CD14-positive monocyte (primary cell): Measurements from ENCODE around the gene HS6ST3. TPM values are rescaled to one million over a fixed set of nuclear protein-coding genes. Genes with fewer than 3 reads are reported as not detected.

Experiments
- DNase-seq, 3 donors: peaks; one replicate each; pipeline ENCODE4 v3.0.0-alpha.2; 2011 to 2022
- H2AFZ ChIP-seq: 2 replicates; pipeline ENCODE4 v1.6.0; 2012; ENCODE audit warnings: mild to moderate bottlenecking, low read depth, low read length, inconsistent platforms; ENCODE audit not compliant: insufficient read depth, poor library complexity, severe bottlenecking
- H3K27ac ChIP-seq, 2 donors: 1 replicate in 1 of 2; 2 replicates in 1 of 2; pipeline ENCODE4 v1.5.1; 2012 to 2013; ENCODE audit warnings: low read length in 2 of 2, control low read depth in 1 of 2, inconsistent platforms in 1 of 2, low read depth in 1 of 2, mild to moderate bottlenecking in 1 of 2
- H3K27me3 ChIP-seq, 2 donors: one replicate each; pipeline versions ENCODE4 v1.6.0 to v1.6.1; 2011 to 2013; ENCODE audit warnings: low read length in 2 of 2; ENCODE audit not compliant: control insufficient read depth in 2 of 2, insufficient read depth in 2 of 2
- H3K36me3 ChIP-seq, 2 donors: replicated peaks in 1 of 2; 1 replicate in 1 of 2; 2 replicates in 1 of 2; pipeline versions ENCODE4 v1.5.1 to v1.6.1; 2012 to 2013; ENCODE audit warnings: low read length in 2 of 2, control low read depth in 1 of 2, inconsistent platforms in 1 of 2, mild to moderate bottlenecking in 1 of 2; ENCODE audit not compliant: insufficient read depth in 2 of 2, control insufficient read depth in 1 of 2
- H3K4me1 ChIP-seq, 2 donors: 1 replicate in 1 of 2; 2 replicates in 1 of 2; pipeline versions ENCODE4 v1.5.1 to v1.6.1; 2012 to 2013; ENCODE audit warnings: low read length in 2 of 2, control low read depth in 1 of 2, inconsistent platforms in 1 of 2, mild to moderate bottlenecking in 1 of 2, moderate library complexity in 1 of 2; ENCODE audit not compliant: insufficient read depth in 2 of 2, control insufficient read depth in 1 of 2
- H3K4me2 ChIP-seq: replicated peaks from 2 replicates; pipeline ENCODE3; 2012; ENCODE audit warnings: low read length, moderate library complexity, mild to moderate bottlenecking; ENCODE audit not compliant: poor library complexity, severe bottlenecking; ENCODE audit errors: extremely low read depth
- H3K4me3 ChIP-seq, 3 experiments: fragments of 200-600 bp in 1 of 3; sonication (generic) in 1 of 3; replicated peaks in 1 of 3; 1 replicate in 2 of 3; 2 replicates in 1 of 3; pipeline ENCODE4 v1.5.1; 2011 to 2013; ENCODE audit warnings: low read length in 3 of 3, mild to moderate bottlenecking in 3 of 3, control low read depth in 2 of 3, low read depth in 2 of 3, inconsistent platforms in 1 of 3, moderate library complexity in 1 of 3
- H3K79me2 ChIP-seq: 2 replicates; pipeline ENCODE4 v1.6.0; 2012; ENCODE audit warnings: mild to moderate bottlenecking, control low read depth, inconsistent platforms, low read length, moderate library complexity; ENCODE audit not compliant: insufficient read depth
- H3K9ac ChIP-seq: 2 replicates; pipeline ENCODE4 v1.6.0; 2017; ENCODE audit warnings: low read length, mild to moderate bottlenecking; ENCODE audit not compliant: insufficient read depth, poor library complexity, severe bottlenecking
- H3K9me3 ChIP-seq, 2 donors: replicated peaks in 1 of 2; 1 replicate in 1 of 2; 2 replicates in 1 of 2; pipeline versions ENCODE4 v1.5.1 to v1.6.1; 2012 to 2013; ENCODE audit warnings: low read length in 2 of 2, control low read depth in 1 of 2; ENCODE audit not compliant: control insufficient read depth in 1 of 2, insufficient read depth in 1 of 2
- H4K20me1 ChIP-seq: 2 replicates; pipeline ENCODE4 v1.6.0; 2012; ENCODE audit warnings: mild to moderate bottlenecking, low read length, control low read depth, moderate library complexity; ENCODE audit not compliant: insufficient read depth
- H3K27ac Mint-ChIP-seq, 7 donors: one replicate each; pipeline ENCODE4 v1.8.0; 2020; ENCODE audit warnings: mild to moderate bottlenecking in 7 of 7, mixed read lengths in 7 of 7, moderate library complexity in 6 of 7, inconsistent platforms in 2 of 7
- H3K27me3 Mint-ChIP-seq, 3 donors: one replicate each; pipeline ENCODE4 v1.8.0; 2021 to 2022; ENCODE audit warnings: low read depth in 3 of 3, mild to moderate bottlenecking in 3 of 3, mixed read lengths in 3 of 3, moderate library complexity in 3 of 3, inconsistent platforms in 1 of 3
- H3K36me3 Mint-ChIP-seq, 2 donors: one replicate each; pipeline ENCODE4 v1.8.0; 2020; ENCODE audit warnings: mixed read lengths in 2 of 2, inconsistent platforms in 1 of 2, mild to moderate bottlenecking in 1 of 2
- H3K4me1 Mint-ChIP-seq: one replicate; pipeline ENCODE4 v1.8.0; 2020; ENCODE audit warnings: mild to moderate bottlenecking, mixed read lengths
- H3K4me3 Mint-ChIP-seq, 2 donors: one replicate each; pipeline ENCODE4 v1.8.0; 2020; ENCODE audit warnings: mild to moderate bottlenecking in 2 of 2, mixed read lengths in 2 of 2, moderate library complexity in 1 of 2
- H3K9me3 Mint-ChIP-seq, 7 donors: one replicate each; pipeline ENCODE4 v1.8.0; 2020 to 2022; ENCODE audit warnings: mixed read lengths in 7 of 7, mild to moderate bottlenecking in 6 of 7, moderate library complexity in 6 of 7, inconsistent platforms in 2 of 7
- CTCF ChIP-seq: fragments of 200-600 bp; IDR thresholded peaks from one replicate; pipeline ENCODE4 v1.8.0; 2022; ENCODE audit warnings: antibody characterized with exemption, mild to moderate bottlenecking
- WGBS: methylation state at CpG from one replicate; pipeline ENCODE4 v1.1.5; 2013; ENCODE audit warnings: missing lambda C conversion rate; ENCODE audit not compliant: insufficient coverage; 5-methylcytosine and 5-hydroxymethylcytosine counted together
- intact Hi-C, 2 donors: fragments of 100-400 bp; cut with micrococcal nuclease; formaldehyde crosslinking; loops; one replicate each; pipeline versions ENCODE4 v1.15.0 to v1.15.1; 2023
- polyA plus RNA-seq, 3 donors: library from polyadenylated mRNA; depleted of rRNA in 1 of 3; unstranded in 2 of 3; stranded (reverse) in 1 of 3; fragments of 300-500 nt in 2 of 3; fragments of >200 nt in 1 of 3; fragmentation: Illumina TruSeq in 2 of 3; gene quantifications; 1 replicate in 2 of 3; 2 replicates in 1 of 3; pipeline ENCODE4 v1.2.3, GENCODE V29; 2012 to 2021

Gene HS6ST3
- polyA plus RNA-seq, 3 donors = not detected

GRCh38 chr13:96397807-96398206 lies 307.9 kb downstream of the HS6ST3 start:
- Histone ChIP-seq H3K36me3 (no peaks in the 10 kb centered on the region), H3K9ac (no peak overlapping the region), H2AFZ (no peak overlapping the region), H3K79me2 (no peaks in the 10 kb centered on the region), H3K4me3 (no peak overlapping the region), H3K4me2 (no peak overlapping the region), H3K4me1 (no peaks in the 10 kb centered on the region), H4K20me1 (no peaks in the 10 kb centered on the region), H3K27ac (no peak overlapping the region), H3K9me3 (no peaks in the 10 kb centered on the region), H3K27me3 (no peaks in the 10 kb centered on the region)
- DNase-seq = no peak
- TF ChIP-seq CTCF = no peak
- H3K27me3 Mint-ChIP-seq = no peaks in the 10 kb centered on the region
- H3K27ac Mint-ChIP-seq = no peak overlapping the region
- peaks cover 0 to 9% (median 0%) of the 10 kb centered on the region in 7 donors for H3K9me3 Mint-ChIP-seq
- intact Hi-C loops = no loop called here
- H3K4me3 Mint-ChIP-seq = no peak overlapping the region
- no CpG with 5 or more reads among the region's 2 CpGs for WGBS
- no peaks in the 10 kb centered on the region for H3K36me3 Mint-ChIP-seq
- no peaks in the 10 kb centered on the region for H3K4me1 Mint-ChIP-seq

GRCh38 chr13:96398486-96398885 lies 308.6 kb downstream of the HS6ST3 start:
- H3K9me3 ChIP-seq = no peaks in the 10 kb centered on the region
- H3K4me3 Mint-ChIP-seq = no peak overlapping the region
- H4K20me1 ChIP-seq = no peaks in the 10 kb centered on the region
- TF ChIP-seq CTCF = no peak
- no peaks in the 10 kb centered on the region for H3K79me2 ChIP-seq
- H3K4me1 ChIP-seq = no peaks in the 10 kb centered on the region
- no peak overlapping the region for H3K27ac ChIP-seq
- peaks cover 0 to 9% (median 0%) of the 10 kb centered on the region in 7 donors for H3K9me3 Mint-ChIP-seq
- H3K27ac Mint-ChIP-seq = no peak overlapping the region
- intact Hi-C loops = no loop called here
- no peak overlapping the region for H3K4me2 ChIP-seq
- no peak overlapping the region for H2AFZ ChIP-seq
- H3K27me3 Mint-ChIP-seq = no peaks in the 10 kb centered on the region
- no peaks in the 10 kb centered on the region for H3K27me3 ChIP-seq
- no peaks in the 10 kb centered on the region for H3K36me3 Mint-ChIP-seq
- no peaks in the 10 kb centered on the region for H3K36me3 ChIP-seq
- DNase-seq = no peak
- no peaks in the 10 kb centered on the region for H3K4me1 Mint-ChIP-seq
- H3K4me3 ChIP-seq = no peak overlapping the region
- WGBS = 94% methylated on average over 3 of the region's 4 CpGs
- H3K9ac ChIP-seq = no peak overlapping the region
